ENCODE results near the gene ST8SIA4.

ST8SIA4 gene

GRCh38 chr5:100772548-100772947, 130.5 kb downstream of the ST8SIA4 start:
- no peak overlapping the region for H3K27ac ChIP-seq
- in situ Hi-C loops (cut with HindIII; ENCODE audit: low pct_ligation_motif_present, low sequenced_read_pairs) = no loop called here
- H3K4me3 ChIP-seq (ENCODE audit: low read depth, low read length) = no peak overlapping the region
- H3K36me3 ChIP-seq (replicated peaks) = no peaks in the 10 kb centered on the region
- TF ChIP-seq CTCF (IDR thresholded peaks at IDR 0.05; ENCODE audit: low read depth, low read length, missing control alignments) = no peak
- no peaks in the 10 kb centered on the region for H3K27me3 ChIP-seq (replicated peaks)
- no peak for DNase-seq

- Histone ChIP-seq H3K27ac (no peak overlapping the region), H3K4me3 (ENCODE audit: low read depth, low read length) (no peak overlapping the region), H3K36me3 (replicated peaks) (no peaks in the 10 kb centered on the region), H3K27me3 (replicated peaks) (no peaks in the 10 kb centered on the region)
- in situ Hi-C loops (cut with HindIII; ENCODE audit: low pct_ligation_motif_present, low sequenced_read_pairs) = no loop called here
- DNase-seq = no peak
- no peak for TF ChIP-seq CTCF (IDR thresholded peaks at IDR 0.05; ENCODE audit: low read depth, low read length, missing control alignments)
These were observed 131.1 kb downstream of the ST8SIA4 start for GRCh38 chr5:100772006-100772405.

- Histone ChIP-seq H3K36me3 (replicated peaks) (no peaks in the 10 kb centered on the region), H3K27ac (no peak overlapping the region), H3K4me3 (ENCODE audit: low read depth, low read length) (no peak overlapping the region), H3K27me3 (replicated peaks) (no peaks in the 10 kb centered on the region)
- in situ Hi-C loops (cut with HindIII; ENCODE audit: low pct_ligation_motif_present, low sequenced_read_pairs) = no loop called here
- no peak for TF ChIP-seq CTCF (IDR thresholded peaks at IDR 0.05; ENCODE audit: low read depth, low read length, missing control alignments)
- no peak for DNase-seq
These were observed 131.9 kb downstream of the ST8SIA4 start for GRCh38 chr5:100771181-100771580.

- Histone ChIP-seq H3K27ac (no peak overlapping the region), H3K4me3 (ENCODE audit: low read depth, low read length) (no peak overlapping the region)
- in situ Hi-C loops (cut with HindIII; ENCODE audit: low pct_ligation_motif_present, low sequenced_read_pairs) = no loop called here
These were observed 134.9 kb downstream of the ST8SIA4 start for GRCh38 chr5:100768221-100768620.

GRCh38 chr5:100762995-100763394, 140.1 kb downstream of the ST8SIA4 start:
- TF ChIP-seq CTCF (IDR thresholded peaks at IDR 0.05; ENCODE audit: low read depth, low read length, missing control alignments) = no peak
- in situ Hi-C loops (cut with HindIII; ENCODE audit: low pct_ligation_motif_present, low sequenced_read_pairs) = no loop called here
- DNase-seq = no peak
- Histone ChIP-seq H3K4me3 (ENCODE audit: low read depth, low read length) (no peak overlapping the region), H3K27ac (no peak overlapping the region), H3K36me3 (replicated peaks) (no peaks in the 10 kb centered on the region), H3K27me3 (replicated peaks) (no peaks in the 10 kb centered on the region)

More at GRCh38 chr5:100768221-100768620, 134.9 kb downstream of the ST8SIA4 start:
- Histone ChIP-seq H3K36me3 (replicated peaks) (no peaks in the 10 kb centered on the region), H3K27me3 (replicated peaks) (no peaks in the 10 kb centered on the region)
- TF ChIP-seq CTCF (IDR thresholded peaks at IDR 0.05; ENCODE audit: low read depth, low read length, missing control alignments) = no peak
- no peak for DNase-seq

- peak; percentile 70 for DNase-seq
- H3K4me3 ChIP-seq (ENCODE audit: low read depth, low read length) = no peak overlapping the region
- H3K27me3 ChIP-seq (replicated peaks) = no peaks in the 10 kb centered on the region
- H3K27ac ChIP-seq = peak overlapping the region; percentile 54
- TF ChIP-seq CTCF (IDR thresholded peaks at IDR 0.05; ENCODE audit: low read depth, low read length, missing control alignments) = no peak
- in situ Hi-C loops (cut with HindIII; ENCODE audit: low pct_ligation_motif_present, low sequenced_read_pairs) = no loop called here
- no peaks in the 10 kb centered on the region for H3K36me3 ChIP-seq (replicated peaks)
These were observed 141.0 kb downstream of the ST8SIA4 start for GRCh38 chr5:100762108-100762507.

All from brain microvascular endothelial cell (primary cell).